K562 (cell line): ENCODE results near the gene TMA16. TPM values are rescaled to one million over a fixed set of nuclear protein-coding genes. Genes with fewer than 3 reads are reported as not detected.

Source experiments
- ATAC-seq: fragments of 200-7000 bp; cut with Tn5 transposase; 3 replicates; pipeline ENCODE4 v1.9.1; 2020; ENCODE audit warnings: moderate library complexity
- BruUV-seq: library from RNA; stranded (reverse); fragments of 400-500 nt; replicated peaks from 2 replicates; lab custom pipeline; 2021; lab: Mats Ljungman, UMichigan
- CTCF ChIA-PET: fragments of 300-600 bp; formaldehyde crosslinking; extraction: SDS; loops from one replicate; lab custom pipeline; 2021; ENCODE audit warnings: low intra/inter-chr PET ratio; lab: Yijun Ruan, JAX
- POLR2A ChIA-PET: fragments of 300-600, 350-650 bp; sonication (Branson Sonifier 250); formaldehyde crosslinking; extraction: SDS; loops from one replicate; lab custom pipeline; 2021; ENCODE audit warnings: antibody characterized with exemption, inconsistent platforms; lab: Yijun Ruan, JAX
- DNase-seq, 4 experiments: peaks; one replicate each; pipeline versions ENCODE4 v3.0.0 to v3.0.0-alpha.2; 2011 to 2018; ENCODE audit warnings: low spot score in 3 of 4, mixed read lengths in 3 of 4; ENCODE audit errors: extremely low read depth in 1 of 4
- FAIRE-seq: peaks from 2 replicates; lab custom pipeline; 2011; peaks lifted over from hg19 to GRCh38; lab: Jason Lieb, UNC
- H2AFZ ChIP-seq: 2 replicates; pipeline ENCODE4 v1.6.0; 2011; ENCODE audit warnings: low read depth, low read length, control low read depth, inconsistent platforms
- H3K27ac ChIP-seq: fragments of 200-600 bp; 3 replicates; pipeline ENCODE4 v1.8.0; 2011; ENCODE audit warnings: low read depth, mild to moderate bottlenecking, control low read depth, inconsistent platforms, low read length, moderate library complexity, mixed read lengths; ENCODE audit errors: extremely low read depth
- H3K27me3 ChIP-seq, 2 experiments: fragments of 300-600 bp in 1 of 2; 2 replicates in 1 of 2; 3 replicates in 1 of 2; pipeline versions ENCODE4 v1.6.0 to v1.8.0; 2011; ENCODE audit warnings: inconsistent platforms in 2 of 2, low read length in 2 of 2, mild to moderate bottlenecking in 1 of 2, mixed read lengths in 1 of 2, moderate library complexity in 1 of 2; ENCODE audit not compliant: control insufficient read depth in 2 of 2, insufficient read depth in 2 of 2
- H3K36me3 ChIP-seq: fragments of 300-600 bp; 3 replicates; pipeline ENCODE4 v1.8.0; 2011; ENCODE audit warnings: mild to moderate bottlenecking, low read length, inconsistent platforms; ENCODE audit not compliant: control insufficient read depth, insufficient read depth
- H3K4me1 ChIP-seq, 2 experiments: fragments of 200-600 bp in 1 of 2; replicated peaks in 1 of 2; 2 replicates in 1 of 2; 3 replicates in 1 of 2; pipeline versions ENCODE4 v1.5.1 to v1.8.0; 2011; ENCODE audit warnings: inconsistent platforms in 2 of 2, low read length in 2 of 2, mild to moderate bottlenecking in 1 of 2, mixed read lengths in 1 of 2, moderate library complexity in 1 of 2; ENCODE audit not compliant: control insufficient read depth in 2 of 2, insufficient read depth in 2 of 2
- H3K4me2 ChIP-seq: 2 replicates; pipeline ENCODE4 v1.6.1; 2011; ENCODE audit warnings: low read length, control low read depth, inconsistent platforms, mixed read lengths; ENCODE audit not compliant: insufficient read depth
- H3K4me3 ChIP-seq: fragments of 200-600 bp; sonication (generic), shearing (Covaris generic); 2 replicates; pipeline ENCODE4 v1.5.1; 2016; ENCODE audit warnings: control low read depth, inconsistent platforms
- H3K79me2 ChIP-seq: fragments of 200-600 bp; 3 replicates; pipeline ENCODE4 v1.8.0; 2011; ENCODE audit warnings: low read length, inconsistent platforms; ENCODE audit not compliant: control insufficient read depth, insufficient read depth
- H3K9ac ChIP-seq, 2 experiments: 2 replicates each; pipeline versions ENCODE4 v1.6.0 to v1.6.1; 2011; ENCODE audit warnings: low read depth in 2 of 2, low read length in 2 of 2, control low read depth in 1 of 2, inconsistent platforms in 1 of 2, mild to moderate bottlenecking in 1 of 2, mixed read lengths in 1 of 2; ENCODE audit not compliant: insufficient read depth in 1 of 2
- H3K9me1 ChIP-seq: one replicate; pipeline ENCODE4 v1.6.0; 2011; ENCODE audit warnings: inconsistent platforms, mild to moderate bottlenecking, low read length, moderate library complexity; ENCODE audit not compliant: control insufficient read depth, insufficient read depth
- H3K9me3 ChIP-seq: replicated peaks from 2 replicates; pipeline ENCODE4 v1.5.1; 2011; ENCODE audit warnings: low read depth, low read length, inconsistent platforms; ENCODE audit not compliant: control insufficient read depth, insufficient read depth
- H4K20me1 ChIP-seq: replicated peaks from 2 replicates; pipeline ENCODE4 v1.6.1; 2011; ENCODE audit warnings: low read length, inconsistent platforms, mixed read lengths; ENCODE audit not compliant: control insufficient read depth, insufficient read depth
- EWSR1 ChIP-seq: fragments of 450-650 bp; IDR thresholded peaks from 2 replicates; pipeline ENCODE4 v1.6.1; 2018; ENCODE audit warnings: borderline replicate concordance, mild to moderate bottlenecking, low read depth, moderate library complexity; ENCODE audit not compliant: partially characterized antibody
- POLR3G ChIP-seq: IDR thresholded peaks from 2 replicates; pipeline ENCODE4 v1.6.1; 2011; ENCODE audit not compliant: insufficient read length, insufficient replicate concordance; ENCODE audit errors: extremely low read depth
- RAD21 ChIP-seq, 2 experiments: fragments of 250-450 bp in 1 of 2; fragments of 450-650 bp in 1 of 2; sonication (Bioruptor Pico) in 1 of 2; formaldehyde crosslinking in 1 of 2; IDR thresholded peaks in 1 of 2; conservative IDR thresholded peaks in 1 of 2; 2 replicates each; pipeline versions ENCODE4 v1.4.0 to v1.8.0; 2020 to 2022; ENCODE audit warnings: mild to moderate bottlenecking in 2 of 2, moderate library complexity in 1 of 2
- RB1 ChIP-seq: fragments of 450-650 bp; IDR thresholded peaks from 2 replicates; pipeline ENCODE4 v1.6.1; 2017; ENCODE audit warnings: low read depth, mild to moderate bottlenecking
- REST ChIP-seq, 2 experiments: fragments of 450-650 bp; formaldehyde crosslinking in 1 of 2; IDR thresholded peaks; 2 replicates each; pipeline versions ENCODE4 v1.4.0 to v1.6.1; 2014 to 2020; ENCODE audit warnings: mild to moderate bottlenecking in 2 of 2, borderline replicate concordance in 1 of 2, low read depth in 1 of 2
- RFX1 ChIP-seq: fragments of 450-650 bp; IDR thresholded peaks from 2 replicates; pipeline ENCODE4 v1.6.1; 2016; ENCODE audit warnings: mild to moderate bottlenecking, moderate library complexity
- SMC3 ChIP-seq: conservative IDR thresholded peaks from 2 replicates; pipeline ENCODE4 v1.6.1; 2011; ENCODE audit warnings: low read depth, low read length, improper control_type of control experiment; ENCODE audit not compliant: insufficient read depth
- WGBS: fragments of 100-300 bp; shearing (Covaris generic); methylation state at CpG from one replicate; pipeline ENCODE4 v1.1.6; 2016; ENCODE audit warnings: low coverage, mixed read lengths; ENCODE audit not compliant: insufficient coverage; ENCODE audit errors: missing lambda C conversion rate; 5-methylcytosine and 5-hydroxymethylcytosine counted together
- in situ Hi-C: fragments of 300-500 bp; cut with MboI; formaldehyde crosslinking; loops from 4 replicates; pipeline ENCODE4 v1.15.0; 2018; ENCODE audit warnings: inconsistent platforms, mixed read lengths
- intact Hi-C: fragments of 100-400 bp; cut with micrococcal nuclease; formaldehyde crosslinking; loops from 2 replicates; pipeline ENCODE4 v1.14.2; 2022
- polyA plus RNA-seq, 8 experiments: library from polyadenylated mRNA; depleted of rRNA in 4 of 8; stranded (reverse) in 5 of 8; unstranded in 3 of 8; fragments of >200 nt; fragmentation: Nextera tagmentation in 2 of 8; fragmentation: Illumina TruSeq in 1 of 8; extraction: Ambion mirVana in 2 of 8; extraction: Trizol in 1 of 8; gene quantifications; 2 replicates each; pipeline versions ENCODE4 v1.2.1 to v1.2.3, GENCODE V29; 2011 to 2014; ENCODE audit warnings: inconsistent platforms in 1 of 8, missing spikeins in 1 of 8
- total RNA-seq, 7 experiments: library from RNA; depleted of rRNA in 6 of 7; stranded (reverse); fragments of >200 nt in 6 of 7; fragmentation: Illumina TruSeq in 2 of 7; extraction: Trizol in 2 of 7; gene quantifications; 2 replicates each; pipeline versions ENCODE4 v1.2.1 to v1.2.3, GENCODE V29; 2011 to 2021; ENCODE audit warnings: low replicate concordance in 1 of 7
- TF ChIP-seq, protein P1 (sequence below), 3 experiments: IDR thresholded peaks in 2 of 3; conservative IDR thresholded peaks in 1 of 3; 2 replicates each; pipeline ENCODE4 v1.5.1; 2011 to 2012; ENCODE audit warnings: low read length in 3 of 3, mild to moderate bottlenecking in 3 of 3, control low read depth in 2 of 3, improper control_type of control experiment in 1 of 3, inconsistent platforms in 1 of 3, low read depth in 1 of 3, mixed read lengths in 1 of 3, moderate library complexity in 1 of 3; ENCODE audit not compliant: insufficient read depth in 2 of 3

The TMA16 gene
- total and polyA plus RNA-seq, 9 of the 15 experiments (the other 6 are each of a cell fraction or from before 2014, with no cell fraction given), result 27.7 to 74.8 (median 66.6) TPM

DNA sequence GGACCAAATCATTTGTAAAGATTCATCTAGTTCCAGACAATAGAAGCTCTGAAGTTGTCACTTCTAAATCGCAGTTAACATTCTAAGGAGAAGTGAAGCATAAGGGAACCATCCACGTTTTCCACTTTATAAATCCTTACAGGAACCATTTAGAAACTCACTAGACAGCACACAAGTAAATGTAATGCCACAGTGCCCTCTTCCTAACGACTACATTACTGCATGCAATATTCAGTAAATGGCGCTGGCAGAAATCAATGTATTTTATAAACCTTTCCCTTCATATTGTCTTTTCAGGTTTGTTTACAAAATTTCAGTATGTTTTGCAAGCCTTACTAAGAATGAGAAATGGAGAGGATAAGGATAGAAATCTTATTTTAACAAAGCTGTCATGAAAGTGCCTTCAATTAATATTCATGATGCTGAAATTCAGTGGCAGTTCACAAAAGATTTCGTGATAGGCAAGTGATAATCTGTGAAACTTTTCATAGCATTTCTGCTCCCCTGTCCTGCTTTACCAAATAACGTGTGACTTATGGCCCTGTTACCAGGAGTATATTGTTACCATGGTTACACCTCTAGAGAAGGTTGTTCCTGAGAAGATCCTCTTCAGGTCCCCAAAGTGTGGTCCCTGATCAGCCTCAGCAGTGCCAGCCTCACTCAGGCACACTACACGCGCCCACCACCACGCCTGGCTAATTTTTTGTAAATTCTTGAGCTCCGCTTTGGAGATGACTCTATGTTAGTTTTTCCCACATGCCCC, 54.2 kb downstream of the TMA16 start:
- TF ChIP-seq, protein P1, sequence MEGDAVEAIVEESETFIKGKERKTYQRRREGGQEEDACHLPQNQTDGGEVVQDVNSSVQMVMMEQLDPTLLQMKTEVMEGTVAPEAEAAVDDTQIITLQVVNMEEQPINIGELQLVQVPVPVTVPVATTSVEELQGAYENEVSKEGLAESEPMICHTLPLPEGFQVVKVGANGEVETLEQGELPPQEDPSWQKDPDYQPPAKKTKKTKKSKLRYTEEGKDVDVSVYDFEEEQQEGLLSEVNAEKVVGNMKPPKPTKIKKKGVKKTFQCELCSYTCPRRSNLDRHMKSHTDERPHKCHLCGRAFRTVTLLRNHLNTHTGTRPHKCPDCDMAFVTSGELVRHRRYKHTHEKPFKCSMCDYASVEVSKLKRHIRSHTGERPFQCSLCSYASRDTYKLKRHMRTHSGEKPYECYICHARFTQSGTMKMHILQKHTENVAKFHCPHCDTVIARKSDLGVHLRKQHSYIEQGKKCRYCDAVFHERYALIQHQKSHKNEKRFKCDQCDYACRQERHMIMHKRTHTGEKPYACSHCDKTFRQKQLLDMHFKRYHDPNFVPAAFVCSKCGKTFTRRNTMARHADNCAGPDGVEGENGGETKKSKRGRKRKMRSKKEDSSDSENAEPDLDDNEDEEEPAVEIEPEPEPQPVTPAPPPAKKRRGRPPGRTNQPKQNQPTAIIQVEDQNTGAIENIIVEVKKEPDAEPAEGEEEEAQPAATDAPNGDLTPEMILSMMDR (IDR thresholded peaks at IDR 0.05 in 2 of 3, conservative IDR thresholded peaks at IDR 0.05 in 1 of 3; ENCODE audit: insufficient read depth in 2 of 3, low read depth in 1 of 3, low read length in 3 of 3), result peak; percentile 55 to 76 (median 61); a peak in 5 of 6 replicates
- no peak for TF ChIP-seq POLR3G
- TF ChIP-seq RB1, result 0 out of 2 replicates have a peak, but pooled peaks have one; percentile 14
- TF ChIP-seq RFX1, result peak; percentile 76
- TF ChIP-seq SMC3, result peak; percentile 47
- peak; percentile 64; the same call in 1 of the 2 replicates for TF ChIP-seq REST (IDR thresholded peaks at IDR 0.05; ENCODE audit: borderline replicate concordance)
- TF ChIP-seq REST (CRISPR knock-in tag; IDR thresholded peaks at IDR 0.05; ENCODE audit: low read depth), result no peak
- TF ChIP-seq RAD21 (CRISPR knock-in tag; conservative IDR thresholded peaks at IDR 0.05 in 1 of 2, IDR thresholded peaks at IDR 0.05 in 1 of 2), result peak; percentile 47 to 64
- no peak for TF ChIP-seq EWSR1
- FAIRE-seq (peak; percentile 60), ATAC-seq (peak; percentile 63), DNase-seq (peak; percentile 13 to 49 (median 22))
- intact Hi-C loops (loop anchor here (1.0 to 10.0 kb wide), 3 partner anchors 64 to 501 kb away; no protein-coding TSS in a partner anchor), in situ Hi-C loops (no loop called here)
- Histone ChIP-seq H3K4me3 (no peak overlapping the region), H3K79me2 (no peaks in the 10 kb centered on the region), H3K4me2 (no peak overlapping the region), H3K9ac (no peak overlapping the region), H4K20me1 (no peaks in the 10 kb centered on the region), H3K36me3 (no peaks in the 10 kb centered on the region), H3K9me1 (no peaks in the 10 kb centered on the region), H3K4me1 (no peaks in the 10 kb centered on the region), H3K9me3 (no peaks in the 10 kb centered on the region), H3K27me3 (no peaks in the 10 kb centered on the region), H2AFZ (no peak overlapping the region), H3K27ac (no peak overlapping the region)
- ChIA-PET POLR2A (interaction anchor here (0.7 kb wide), 1 partner anchor 54 kb away, joined by 3 read pairs; the partner anchor contains the start of gene TMA16), CTCF (interaction anchor here (0.6 to 2.4 kb wide), 3 partner anchors 64 to 1183 kb away, joined by 3 to 30 read pairs (median 5); no protein-coding TSS in a partner anchor)
- no TSS peak for BruUV-seq
- WGBS, result 48% methylated on average over 10 of the region's 10 CpGs
